ENCODE data around the gene NCKAP5. TPM values are rescaled to one million over a fixed set of nuclear protein-coding genes. Genes with fewer than 3 reads are reported as not detected.
"Not testable (repeated sequence)": the region's sequence is repeated elsewhere in the genome, so short reads cannot be mapped to it uniquely, and the experiment has no call there.

NCKAP5 gene
- total RNA-seq, 4 donors from 2014 or later: 0.03 to 0.55 (median 0.33) TPM

DNA sequence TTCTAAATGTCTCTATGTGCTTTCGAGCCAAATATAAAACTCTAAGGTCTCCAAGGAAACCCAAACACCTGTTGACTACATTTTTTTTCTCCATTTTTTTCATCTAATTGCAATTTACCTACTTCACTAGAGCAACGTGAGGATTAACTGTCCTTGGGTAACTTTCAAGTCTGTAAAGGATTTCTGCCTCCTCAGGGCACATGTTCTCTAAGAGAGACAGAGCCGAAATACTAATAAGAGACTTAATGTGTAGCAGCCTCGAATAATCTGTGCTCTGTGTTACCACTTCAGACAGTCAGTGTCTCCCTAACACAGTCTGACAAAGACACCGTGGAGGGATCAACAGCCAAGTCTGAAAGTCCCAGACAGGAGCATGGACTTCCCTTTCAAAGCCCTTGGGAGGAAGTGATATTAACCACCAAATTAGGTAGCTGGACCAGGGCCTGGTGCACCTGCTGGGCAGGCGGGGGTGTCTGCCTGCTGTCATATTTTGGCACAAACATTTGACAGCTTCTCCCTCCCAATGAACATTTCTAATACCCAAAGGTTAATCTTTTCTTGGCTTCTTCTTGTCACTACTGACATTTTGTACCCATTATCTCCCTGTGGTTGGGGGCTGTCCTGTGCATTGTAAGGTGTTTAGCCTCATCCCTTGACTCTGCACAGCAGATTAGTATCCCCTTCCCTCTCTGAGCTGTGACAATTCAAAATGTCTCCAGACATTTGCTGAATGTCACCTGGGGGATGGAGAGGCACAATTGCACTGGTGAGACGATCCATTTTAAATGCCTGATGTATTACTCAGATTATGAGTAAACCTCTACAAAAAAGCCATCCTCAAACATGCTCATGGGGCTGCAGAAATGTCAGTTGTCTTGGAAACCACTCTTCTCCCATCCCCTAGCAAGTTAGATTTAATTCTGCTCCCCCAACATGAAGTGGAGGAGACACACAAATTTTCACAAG is 852.6 kb downstream of the NCKAP5 start:
- H3K27me3 ChIP-seq: no peaks in the 10 kb centered on the region
- intact Hi-C loops (cut with DNase I; ENCODE audit: low total_unique reads): no loop called here
- ATAC-seq (no peak), DNase-seq (no peak)
- in situ Hi-C loops (cut with MboI; ENCODE audit: low sequenced_read_pairs in 4 of 4): no loop called here
- no peaks in the 10 kb centered on the region for H3K9me3 ChIP-seq
- H3K4me3 ChIP-seq: no peak overlapping the region
- H3K27ac ChIP-seq: no peak overlapping the region
- H3K4me1 ChIP-seq: no peaks in the 10 kb centered on the region
- H3K36me3 ChIP-seq: no peaks in the 10 kb centered on the region
- no peak for TF ChIP-seq POLR2A (IDR thresholded peaks at IDR 0.05)
- TF ChIP-seq, protein P1, sequence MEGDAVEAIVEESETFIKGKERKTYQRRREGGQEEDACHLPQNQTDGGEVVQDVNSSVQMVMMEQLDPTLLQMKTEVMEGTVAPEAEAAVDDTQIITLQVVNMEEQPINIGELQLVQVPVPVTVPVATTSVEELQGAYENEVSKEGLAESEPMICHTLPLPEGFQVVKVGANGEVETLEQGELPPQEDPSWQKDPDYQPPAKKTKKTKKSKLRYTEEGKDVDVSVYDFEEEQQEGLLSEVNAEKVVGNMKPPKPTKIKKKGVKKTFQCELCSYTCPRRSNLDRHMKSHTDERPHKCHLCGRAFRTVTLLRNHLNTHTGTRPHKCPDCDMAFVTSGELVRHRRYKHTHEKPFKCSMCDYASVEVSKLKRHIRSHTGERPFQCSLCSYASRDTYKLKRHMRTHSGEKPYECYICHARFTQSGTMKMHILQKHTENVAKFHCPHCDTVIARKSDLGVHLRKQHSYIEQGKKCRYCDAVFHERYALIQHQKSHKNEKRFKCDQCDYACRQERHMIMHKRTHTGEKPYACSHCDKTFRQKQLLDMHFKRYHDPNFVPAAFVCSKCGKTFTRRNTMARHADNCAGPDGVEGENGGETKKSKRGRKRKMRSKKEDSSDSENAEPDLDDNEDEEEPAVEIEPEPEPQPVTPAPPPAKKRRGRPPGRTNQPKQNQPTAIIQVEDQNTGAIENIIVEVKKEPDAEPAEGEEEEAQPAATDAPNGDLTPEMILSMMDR (IDR thresholded peaks at IDR 0.05 in 4 of 5, conservative IDR thresholded peaks at IDR 0.05 in 1 of 5): no peak

GRCh38 chr2:132703396-132703795 is 864.9 kb downstream of the NCKAP5 start:
- Histone ChIP-seq H3K36me3 (no peaks in the 10 kb centered on the region), H3K4me3 (no peak overlapping the region), H3K9me3 (no peaks in the 10 kb centered on the region), H3K4me1 (no peaks in the 10 kb centered on the region), H3K27me3 (no peaks in the 10 kb centered on the region), H3K27ac (no peak overlapping the region)
- TF ChIP-seq POLR2A (IDR thresholded peaks at IDR 0.05): no peak
- TF ChIP-seq, protein P1 (IDR thresholded peaks at IDR 0.05 in 4 of 5, conservative IDR thresholded peaks at IDR 0.05 in 1 of 5): no peak
- DNase-seq: no peak
- intact Hi-C loops (cut with DNase I; ENCODE audit: low total_unique reads) (no loop called here), in situ Hi-C loops (cut with MboI; ENCODE audit: low sequenced_read_pairs in 4 of 4) (no loop called here)
- no peak for ATAC-seq

GRCh38 chr2:132701810-132702209 is 866.5 kb downstream of the NCKAP5 start:
- H3K4me1 ChIP-seq: no peaks in the 10 kb centered on the region
- no peaks in the 10 kb centered on the region for H3K27me3 ChIP-seq
- no peaks in the 10 kb centered on the region for H3K9me3 ChIP-seq
- no peak overlapping the region for H3K27ac ChIP-seq
- no peak overlapping the region for H3K4me3 ChIP-seq
- no peak for DNase-seq
- in situ Hi-C loops (cut with MboI; ENCODE audit: low sequenced_read_pairs in 4 of 4): no loop called here
- H3K36me3 ChIP-seq: no peaks in the 10 kb centered on the region
- no peak for ATAC-seq
- intact Hi-C loops (cut with DNase I; ENCODE audit: low total_unique reads): no loop called here
- TF ChIP-seq POLR2A (IDR thresholded peaks at IDR 0.05): no peak
- TF ChIP-seq, protein P1 (IDR thresholded peaks at IDR 0.05 in 4 of 5, conservative IDR thresholded peaks at IDR 0.05 in 1 of 5): no peak

- H3K9me3 ChIP-seq; H3K36me3 ChIP-seq; H3K4me1 ChIP-seq; intact Hi-C loops (cut with DNase I; ENCODE audit: low total_unique reads); in situ Hi-C loops (cut with MboI; ENCODE audit: low sequenced_read_pairs in 4 of 4); DNase-seq; ATAC-seq; H3K4me3 ChIP-seq; H3K27ac ChIP-seq; H3K27me3 ChIP-seq: not testable (repeated sequence)
Observed at GRCh38 chr2:132699802-132700201, 868.5 kb downstream of the NCKAP5 start.

- in situ Hi-C loops (cut with MboI; ENCODE audit: low sequenced_read_pairs in 4 of 4); H3K4me1 ChIP-seq; intact Hi-C loops (cut with DNase I; ENCODE audit: low total_unique reads); H3K27ac ChIP-seq; ATAC-seq; H3K27me3 ChIP-seq; DNase-seq; H3K9me3 ChIP-seq; H3K4me3 ChIP-seq; H3K36me3 ChIP-seq: not testable (repeated sequence)
Observed at GRCh38 chr2:132698347-132698746, 869.9 kb downstream of the NCKAP5 start.
